GM04504 (cell line): Measurements from ENCODE around the gene BZW2.
A peak's percentile ranks its signal among the peaks of the same experiment; 100 is the strongest.

ENCODE experiments used
- DNase-seq: peaks from one replicate; pipeline ENCODE4 v3.0.0-alpha.2; 2012; ENCODE audit warnings: low read depth

The BZW2 gene

GRCh38 chr7:16718111-16718656, 72.2 kb downstream of the BZW2 start:
- no peak for DNase-seq

- DNase-seq = no peak
These were observed 73.7 kb downstream of the BZW2 start for GRCh38 chr7:16719699-16720098.

- DNase-seq = no peak
These were observed 75.6 kb downstream of the BZW2 start for GRCh38 chr7:16721541-16721940.

DNA sequence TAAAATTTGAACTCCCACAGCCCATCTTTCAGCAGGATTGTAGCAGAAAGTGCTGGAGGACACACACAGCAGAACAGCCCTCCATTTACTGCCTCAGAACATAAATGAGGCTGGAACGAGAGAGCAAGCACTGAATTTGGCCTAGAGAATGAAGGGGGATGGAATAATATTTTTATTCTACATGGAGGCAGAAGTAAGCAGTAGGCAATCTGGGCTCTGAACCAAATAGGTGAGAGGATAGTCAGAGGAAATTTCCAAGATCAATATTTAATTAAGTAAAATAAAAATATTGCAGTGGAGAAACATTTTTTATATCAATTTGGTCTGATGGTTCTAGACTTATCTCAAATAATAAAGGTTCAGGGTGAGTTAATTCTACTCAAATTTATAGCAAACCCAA, 78.4 kb downstream of the BZW2 start:
- no peak for DNase-seq

DNA sequence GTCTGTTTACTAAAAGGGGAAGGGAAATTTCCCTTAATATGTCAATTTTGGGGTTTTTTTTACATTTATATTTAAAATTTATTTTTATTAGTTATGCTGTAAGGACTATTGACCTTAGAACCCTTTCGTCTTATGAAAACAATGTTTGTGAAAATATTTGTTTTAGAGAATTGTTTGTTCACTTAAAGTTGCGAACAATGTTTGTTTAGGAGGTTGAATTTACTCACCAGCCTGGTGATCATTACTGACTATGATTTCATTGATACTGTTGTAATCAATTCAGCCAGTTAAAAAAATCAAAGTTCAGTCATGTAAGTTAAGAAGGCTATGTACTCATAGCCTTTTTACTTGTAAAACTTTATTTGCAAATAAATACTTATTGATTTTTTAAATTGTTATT, 80.2 kb downstream of the BZW2 start:
- DNase-seq = no peak

- DNase-seq = no peak
These were observed 81.8 kb downstream of the BZW2 start for GRCh38 chr7:16727736-16728135.

DNA sequence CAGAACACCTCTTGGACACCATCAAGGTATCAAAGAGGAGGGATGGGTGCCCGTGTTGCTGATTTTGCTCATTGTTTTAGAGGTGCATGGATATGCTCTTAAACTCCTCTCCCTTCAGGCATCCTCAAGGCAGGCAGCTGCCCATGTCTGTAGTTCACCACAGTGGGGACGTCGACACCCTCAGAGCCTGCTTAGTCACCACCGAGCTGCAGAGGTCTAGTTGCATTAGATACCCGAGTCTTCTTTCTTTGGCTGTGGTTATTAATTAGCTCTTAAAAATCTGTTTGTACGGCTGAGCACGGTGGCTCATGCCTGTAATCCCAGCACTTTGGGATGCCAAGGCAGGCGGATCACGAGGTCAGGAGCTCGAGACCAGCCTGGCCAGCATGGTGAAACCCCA, 82.8 kb downstream of the BZW2 start:
- no peak for DNase-seq

- no peak for DNase-seq
These were observed 83.6 kb downstream of the BZW2 start for GRCh38 chr7:16729541-16729940.

DNA sequence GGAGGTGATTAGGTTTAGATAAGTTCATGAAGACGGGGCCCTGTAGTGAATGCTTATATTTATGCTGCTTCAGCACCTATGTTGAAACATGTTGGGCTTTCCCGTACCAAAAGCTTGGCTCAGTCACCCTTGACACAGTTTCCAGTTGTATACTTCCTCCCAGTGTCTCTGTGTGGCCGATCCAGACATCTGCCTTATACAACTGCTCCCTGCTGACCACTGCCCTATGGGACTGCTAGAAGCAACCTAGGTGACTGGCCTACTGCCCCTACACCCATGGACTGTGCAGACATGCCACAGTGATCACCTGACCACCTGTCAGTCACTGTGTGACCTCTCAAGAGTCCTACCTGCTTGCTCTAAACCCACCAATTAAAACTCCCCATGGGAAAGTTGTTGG, 85.0 kb downstream of the BZW2 start:
- no peak for DNase-seq

DNA sequence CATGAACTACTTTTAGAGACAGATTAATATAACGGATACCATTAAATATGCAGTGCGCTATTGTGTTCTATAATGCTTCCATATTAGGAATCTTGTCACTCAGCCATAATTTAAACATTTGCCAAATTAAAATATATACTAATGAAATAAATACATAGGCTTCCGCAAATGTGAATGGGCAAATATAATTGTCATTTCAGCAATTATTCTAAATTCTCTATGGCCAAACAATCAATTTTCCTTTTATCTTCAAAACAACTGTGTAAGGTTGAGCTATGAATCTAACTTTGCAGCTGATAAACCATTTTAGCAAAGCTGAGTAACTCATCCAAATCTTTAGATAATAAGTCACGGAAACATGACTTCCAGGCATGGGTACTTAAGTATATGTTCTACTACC, 86.8 kb downstream of the BZW2 start:
- DNase-seq = no peak

DNA sequence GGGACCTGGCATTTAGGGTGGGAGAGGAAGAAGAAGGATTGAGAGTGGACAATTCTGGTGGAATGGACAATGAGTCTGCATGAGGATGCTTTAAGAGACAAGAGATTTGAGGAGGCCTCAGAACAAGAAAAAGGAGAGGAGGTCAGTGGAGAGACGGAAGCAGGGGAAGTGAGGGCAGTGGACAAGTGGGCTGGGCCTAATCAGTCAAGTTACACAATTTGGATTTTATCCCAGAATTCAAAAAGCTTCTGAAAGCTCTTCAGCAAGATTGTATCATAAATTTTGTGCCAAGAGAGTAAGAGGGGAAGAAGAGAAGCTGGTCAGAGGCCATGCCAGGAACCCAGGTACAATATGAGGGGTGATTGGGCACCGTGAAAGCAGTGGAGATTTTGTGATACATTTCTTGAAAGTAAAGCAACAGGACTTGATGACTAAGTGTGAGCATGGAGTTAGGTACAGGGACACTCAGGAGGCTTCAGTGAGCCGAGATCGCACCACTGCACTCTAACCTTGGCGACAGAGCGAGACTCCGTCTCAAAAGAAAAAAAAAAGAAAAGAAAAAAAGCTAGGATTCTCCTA, 88.3 kb downstream of the BZW2 start:
- no peak for DNase-seq

DNA sequence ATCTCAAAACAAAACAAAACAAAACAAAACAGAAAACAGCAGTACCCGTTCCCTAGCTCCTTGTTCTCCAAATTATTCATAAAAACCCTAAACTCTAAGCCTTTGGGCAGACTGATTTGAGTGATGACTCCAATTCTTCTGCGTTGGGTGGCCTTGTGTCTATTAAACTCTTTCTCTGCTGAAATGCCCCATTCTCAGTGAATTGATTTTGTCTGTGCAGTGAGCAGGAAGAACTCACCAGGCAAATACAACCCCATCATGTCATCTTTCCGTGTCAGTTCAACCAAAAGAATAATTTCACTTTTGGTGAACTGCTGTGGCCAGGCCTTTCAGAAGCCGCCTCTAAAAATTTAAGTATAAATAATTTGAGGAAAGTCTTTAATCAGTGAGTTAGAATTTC, 89.0 kb downstream of the BZW2 start:
- no peak for DNase-seq

GRCh38 chr7:16738011-16738688, 92.2 kb downstream of the BZW2 start:
- DNase-seq = no peak

DNA sequence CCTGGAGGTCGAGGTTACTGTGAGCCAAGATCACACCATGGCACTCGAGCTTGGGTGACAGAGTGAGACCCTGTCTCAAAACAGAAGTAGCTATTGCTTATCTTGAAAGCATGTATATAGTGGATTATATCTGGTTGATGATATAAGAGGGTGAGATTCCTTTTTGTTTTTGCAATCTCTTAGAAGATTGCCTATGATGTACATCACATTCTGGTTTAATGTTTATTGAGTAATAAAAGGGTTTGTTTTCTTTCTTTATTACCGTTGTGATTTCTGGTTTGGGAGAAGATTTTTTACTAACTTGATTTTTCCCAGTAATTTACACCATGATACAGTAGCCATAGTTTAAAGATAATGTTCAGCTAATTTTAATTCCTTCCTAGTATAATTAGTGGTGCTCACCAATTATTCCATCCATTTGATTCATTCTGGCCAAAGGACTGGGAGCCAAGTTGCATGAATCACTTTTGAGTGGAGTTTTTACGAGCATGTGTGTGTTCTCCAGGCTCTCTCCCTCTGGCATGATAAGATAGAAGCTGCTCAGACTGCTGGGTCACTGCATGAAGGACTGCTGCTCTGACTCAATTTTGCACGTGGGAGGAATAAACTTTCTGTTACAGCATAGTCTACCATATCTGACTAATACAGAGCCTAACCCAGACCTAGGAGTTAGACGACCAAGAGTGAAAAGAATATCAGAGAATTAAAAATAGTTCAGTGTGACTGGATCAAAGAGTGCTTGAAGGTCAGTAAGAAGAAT, 94.1 kb downstream of the BZW2 start:
- peak; percentile 97 for DNase-seq

DNA sequence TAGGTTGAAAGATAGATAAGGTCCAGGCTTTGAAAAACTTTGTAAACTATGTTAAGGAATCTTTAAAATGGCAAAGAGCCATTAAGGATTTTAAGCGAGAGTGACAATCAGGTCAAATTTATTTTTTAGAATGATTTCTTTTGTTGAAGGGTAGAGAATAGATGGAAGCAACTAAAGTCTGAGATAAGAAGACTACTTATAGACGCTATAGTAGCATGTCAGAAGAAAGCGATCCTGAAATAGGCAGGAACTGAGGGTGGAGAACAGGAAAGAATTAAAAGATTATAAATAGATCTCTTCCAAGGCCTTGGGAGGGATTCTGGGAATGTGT, 94.6 kb downstream of the BZW2 start:
- no peak for DNase-seq

- DNase-seq = no peak
These were observed 95.0 kb downstream of the BZW2 start for GRCh38 chr7:16740996-16741395.

DNA sequence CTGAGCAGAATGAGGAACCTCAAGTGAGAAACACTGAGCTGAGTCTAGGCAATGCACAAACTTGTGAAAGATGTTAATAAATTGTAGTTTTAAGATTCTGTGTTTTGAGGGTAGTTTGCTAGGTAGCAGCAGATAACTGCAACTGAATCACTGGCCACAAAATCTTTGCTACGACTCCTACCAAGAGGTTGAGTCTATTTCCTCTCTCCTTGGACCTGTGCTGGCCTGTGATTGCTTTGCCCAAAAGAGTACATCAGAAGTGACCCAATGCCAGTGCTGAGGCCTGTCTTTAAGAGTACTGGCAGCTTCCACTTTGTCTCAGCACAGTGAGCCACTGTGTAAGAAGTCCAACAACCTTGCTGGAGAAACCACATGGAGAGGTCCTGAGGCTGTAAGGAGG, 95.7 kb downstream of the BZW2 start:
- DNase-seq = no peak

GRCh38 chr7:16742547-16742946, 96.6 kb downstream of the BZW2 start:
- DNase-seq = no peak

DNA sequence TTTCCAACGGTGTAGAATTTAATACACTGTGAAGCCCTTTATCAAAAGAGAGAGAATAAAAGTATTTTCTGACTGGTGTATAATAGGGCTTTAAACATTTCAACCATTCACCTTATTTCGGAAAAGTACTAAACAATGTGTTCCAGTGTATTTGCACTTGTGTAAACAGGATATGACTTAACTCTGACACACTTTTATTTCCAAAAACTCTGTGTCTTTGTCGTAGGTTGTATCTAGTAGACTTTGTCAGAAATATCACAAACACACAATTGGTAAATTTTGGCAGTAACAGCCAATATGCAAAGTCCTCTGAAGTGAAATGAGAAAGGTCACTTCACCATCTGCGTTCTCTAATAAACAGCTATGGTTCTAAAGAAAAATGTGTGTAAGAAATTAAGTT, 97.3 kb downstream of the BZW2 start:
- DNase-seq = no peak

- no peak for DNase-seq
These were observed 98.7 kb downstream of the BZW2 start for GRCh38 chr7:16744518-16745250.

DNA sequence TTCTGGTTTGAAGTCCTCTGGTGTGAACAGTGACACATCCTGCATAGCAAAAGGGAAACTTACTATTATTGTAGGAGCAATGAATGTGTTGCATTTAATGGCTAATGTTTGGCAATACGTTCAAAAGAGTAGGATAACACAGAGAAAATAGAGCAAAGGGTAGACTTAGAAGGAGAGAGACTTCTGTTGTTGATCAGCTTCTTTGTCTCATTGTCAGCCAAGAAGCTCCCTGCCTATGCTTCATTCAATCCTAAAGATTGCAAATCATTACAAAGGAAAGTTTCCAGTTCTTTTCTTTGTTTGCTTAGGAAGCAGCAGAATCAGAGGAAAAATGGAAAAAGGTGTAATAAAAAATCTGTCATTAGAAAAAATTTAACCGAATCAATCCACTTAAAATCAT, 99.7 kb downstream of the BZW2 start:
- DNase-seq = no peak

GRCh38 chr7:16747102-16747501, 101.1 kb downstream of the BZW2 start:
- DNase-seq = no peak
